ENCODE results near the gene PAN2. TPM values are rescaled to one million over a fixed set of nuclear protein-coding genes. Genes with fewer than 3 reads are reported as not detected.

The PAN2 gene
- total and polyA plus RNA-seq, 2 donors (not counting 3 experiments of a cell fraction or from before 2014, with no cell fraction given), result 21.5 to 21.9 TPM

DNA sequence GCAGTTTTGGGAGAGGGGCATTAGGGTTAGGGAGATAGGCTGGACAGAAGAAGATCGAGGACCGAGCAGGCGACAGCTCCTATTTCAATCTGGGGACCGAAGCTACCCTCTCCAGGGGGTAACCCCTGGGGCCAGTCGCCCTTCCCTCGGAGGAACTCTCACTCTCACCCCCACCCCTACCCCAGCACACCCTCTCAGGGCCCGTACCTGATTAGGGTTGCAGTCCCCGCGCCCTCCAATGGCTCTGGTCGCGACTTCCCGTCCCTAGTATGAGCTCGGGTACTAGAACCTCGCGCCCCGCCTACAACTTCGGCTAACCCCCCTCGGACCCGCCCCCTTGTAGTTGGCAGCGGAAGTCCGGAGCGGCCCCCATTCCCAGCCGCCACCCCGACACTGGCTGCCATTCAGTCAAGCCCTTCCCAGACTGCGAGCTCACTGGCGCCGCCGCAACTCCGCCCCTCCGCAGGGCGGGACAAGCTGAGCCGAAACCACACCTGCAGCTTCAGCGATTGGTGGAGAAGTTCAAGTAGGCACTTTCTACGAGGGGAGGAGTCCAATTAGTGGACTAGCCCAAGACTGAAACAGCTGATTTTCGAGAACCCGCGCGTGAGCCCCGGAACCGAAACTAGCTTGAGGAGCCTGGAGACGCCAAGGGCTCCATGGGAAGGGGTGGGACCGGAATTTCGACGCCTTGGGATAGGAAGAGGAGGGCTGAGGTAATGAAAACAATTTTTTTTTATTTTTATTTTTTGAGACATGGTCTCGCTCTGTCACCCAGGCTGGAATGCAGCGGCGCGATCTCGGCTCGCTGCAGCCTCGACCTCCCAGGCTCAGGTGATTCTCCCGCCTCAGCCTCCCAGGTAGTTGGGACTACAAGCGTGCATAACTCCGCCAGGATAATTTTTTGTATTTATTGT is 26.3 kb upstream of the PAN2 start, which contains the start of gene STAT2:
STAT2 (minus strand) TSS at position 257 of the 917 bp plus-strand sequence. CDS start 3,536 bp downstream, outside the sequence.
- H2AFZ ChIP-seq (ENCODE audit: low read depth, low read length), result peak within 1 kb of the TSS; percentile 72
- no peaks in the 10 kb centered on the region for H3K9me3 ChIP-seq (replicated peaks; ENCODE audit: control insufficient read depth, insufficient read depth, low read length)
- H3K4me1 ChIP-seq (ENCODE audit: control insufficient read depth, extremely low read depth, insufficient read depth, low read length), result peaks cover 14% of the 10 kb centered on the region
- no peaks in the 10 kb centered on the region for H3K27me3 ChIP-seq (ENCODE audit: control insufficient read depth in 2 of 2, insufficient read depth in 2 of 2, low read length in 2 of 2)
- dilution Hi-C loops (cut with MboI; ENCODE audit: extremely low pct_ligation_motif_present, low sequenced_read_pairs) (no loop called here), intact Hi-C loops (cut with micrococcal nuclease) (loop anchor here (1.0 to 5.0 kb wide), 5 partner anchors 26 to 108 kb away; partner anchors contain the start of genes SPRYD4 and TIMELESS)
- peak; percentile 100 for FAIRE-seq
- no peaks in the 10 kb centered on the region for H4K20me1 ChIP-seq (replicated peaks; ENCODE audit: control insufficient read depth, extremely low read depth, insufficient read depth, low read length)
- CTCF ChIA-PET, result interaction anchor here (0.6 to 2.9 kb wide), 21 partner anchors 9 to 154 kb away, joined by 3 to 38 read pairs (median 4); partner anchors contain the start of genes CNPY2, PAN2 and TIMELESS
- peaks cover 5 to 10% of the 10 kb centered on the region in 2 experiments for H3K36me3 ChIP-seq (ENCODE audit: control insufficient read depth in 2 of 2, extremely low read depth in 1 of 2, insufficient read depth in 2 of 2, low read length in 2 of 2)
- peak within 1 kb of the TSS; percentile 84 for H3K9ac ChIP-seq (replicated peaks; ENCODE audit: extremely low read depth, insufficient read depth, low read length)
- H3K9me1 ChIP-seq (replicated peaks; ENCODE audit: control insufficient read depth, extremely low read depth, insufficient read depth, low read length), result no peaks in the 10 kb centered on the region
- H3K79me2 ChIP-seq (ENCODE audit: control insufficient read depth, insufficient read depth, low read length), result peaks cover 10% of the 10 kb centered on the region
- TF ChIP-seq GATA2 (IDR thresholded peaks at IDR 0.05; ENCODE audit: insufficient read depth, insufficient read length, low read depth, low read length) (no peak), POLR2A (IDR thresholded peaks at IDR 0.05; ENCODE audit: low read depth, low read length) (peak; percentile 80), EZH2 (IDR thresholded peaks at IDR 0.05; ENCODE audit: borderline replicate concordance, low read depth, low read length, severe bottlenecking) (no peak), POLR2AphosphoS5 (IDR thresholded peaks at IDR 0.05; ENCODE audit: insufficient read depth, low read depth, low read length) (peak; percentile 52), FOS (IDR thresholded peaks at IDR 0.05; ENCODE audit: borderline replicate concordance, insufficient read depth, low read length) (no peak)
- TF ChIP-seq, protein P1, sequence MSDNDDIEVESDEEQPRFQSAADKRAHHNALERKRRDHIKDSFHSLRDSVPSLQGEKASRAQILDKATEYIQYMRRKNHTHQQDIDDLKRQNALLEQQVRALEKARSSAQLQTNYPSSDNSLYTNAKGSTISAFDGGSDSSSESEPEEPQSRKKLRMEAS (IDR thresholded peaks at IDR 0.05; ENCODE audit: insufficient read depth, insufficient read length), result no peak
- DNase-seq (ENCODE audit: low read depth, low spot score), result peak; percentile 100
- peak within 1 kb of the TSS; percentile 73 for H3K27ac ChIP-seq (ENCODE audit: insufficient read depth, low read depth, low read length)
- POLR2A ChIA-PET, result interaction anchor here (0.5 to 1.7 kb wide), 8 partner anchors 12 to 170 kb away, joined by 3 to 8 read pairs (median 4); partner anchors contain the start of genes CNPY2 and PAN2
- BruUV-seq (replicated peaks), result no TSS peak
- H3K4me2 ChIP-seq (ENCODE audit: insufficient read depth, low read length), result peak within 1 kb of the TSS; percentile 98
- H3K4me3 ChIP-seq (replicated peaks in 1 of 3; ENCODE audit: insufficient read depth in 1 of 3, low read depth in 1 of 3, low read length in 3 of 3), result peak within 1 kb of the TSS; percentile 59 to 92 (median 74)
